GM12878 (cell line): ENCODE results near the gene KLHDC1. TPM values are rescaled to one million over a fixed set of nuclear protein-coding genes. Genes with fewer than 3 reads are reported as not detected.
"Not testable (repeated sequence)": the region's sequence is repeated elsewhere in the genome, so short reads cannot be mapped to it uniquely, and the experiment has no call there.

Experiments
- ATAC-seq: fragments of 200-7000 bp; cut with Tn5 transposase; 3 replicates; pipeline ENCODE4 v1.9.1; 2020; ENCODE audit warnings: mild to moderate bottlenecking, moderate library complexity
- BruUV-seq: library from RNA; stranded (reverse); fragments of 400-500 nt; replicated peaks from 2 replicates; lab custom pipeline; 2021; lab: Mats Ljungman, UMichigan
- CTCF ChIA-PET: fragments of 300-600 bp; sonication (Branson Sonifier 250); formaldehyde crosslinking; extraction: SDS; loops from one replicate; lab custom pipeline; 2021; ENCODE audit warnings: inconsistent platforms; lab: Yijun Ruan, JAX
- POLR2A ChIA-PET: fragments of 350-600 bp; formaldehyde crosslinking; extraction: SDS; loops from one replicate; lab custom pipeline; 2021; ENCODE audit warnings: inconsistent platforms; lab: Charles Lee
- RAD21 ChIA-PET: fragments of 300-600 bp; sonication (Branson Sonifier 250); formaldehyde crosslinking; loops from one replicate; lab custom pipeline; 2023; ENCODE audit warnings: antibody characterized with exemption; ENCODE audit not compliant: unreplicated experiment; lab: Charles Lee
- SMC1A ChIA-PET: fragments of 300-600 bp; sonication (Branson Sonifier 250); formaldehyde crosslinking; loops from one replicate; lab custom pipeline; 2023; ENCODE audit not compliant: unreplicated experiment, uncharacterized antibody; lab: Charles Lee
- DNase-seq: peaks from one replicate; pipeline ENCODE4 v3.0.0-alpha.2; 2011; ENCODE audit warnings: low read depth, low spot score
- FAIRE-seq: peaks from 3 replicates; lab custom pipeline; 2011; peaks lifted over from hg19 to GRCh38; lab: Jason Lieb, UNC
- H2AFZ ChIP-seq: 2 replicates; pipeline ENCODE4 v1.6.0; 2011; ENCODE audit warnings: low read depth, low read length, control low read depth; ENCODE audit not compliant: control insufficient read depth
- H3K27ac ChIP-seq: 2 replicates; pipeline ENCODE4 v1.5.1; 2011; ENCODE audit warnings: control low read depth; ENCODE audit not compliant: control insufficient read depth, insufficient read depth
- H3K27me3 ChIP-seq, 2 experiments: replicated peaks in 1 of 2; 2 replicates each; pipeline versions ENCODE4 v1.6.0 to v1.6.1; 2011; ENCODE audit warnings: low read length in 1 of 2; ENCODE audit not compliant: control insufficient read depth in 2 of 2, insufficient read depth in 2 of 2
- H3K36me3 ChIP-seq, 2 experiments: 2 replicates each; pipeline ENCODE4 v1.5.1; 2011; ENCODE audit warnings: low read length in 1 of 2; ENCODE audit not compliant: control insufficient read depth in 2 of 2, insufficient read depth in 2 of 2
- H3K4me1 ChIP-seq: 2 replicates; pipeline ENCODE4 v1.6.1; 2011; ENCODE audit warnings: mild to moderate bottlenecking, low read length, moderate library complexity, mixed read lengths; ENCODE audit not compliant: control insufficient read depth, insufficient read depth
- H3K4me2 ChIP-seq: 2 replicates; pipeline ENCODE4 v1.6.0; 2011; ENCODE audit warnings: control low read depth; ENCODE audit not compliant: control insufficient read depth, insufficient read depth
- H3K4me3 ChIP-seq: fragments of 200-600 bp; sonication (generic); 2 replicates; pipeline ENCODE4 v1.5.1; 2016
- H3K79me2 ChIP-seq: 2 replicates; pipeline ENCODE4 v1.6.0; 2011; ENCODE audit warnings: low read length; ENCODE audit not compliant: control insufficient read depth, insufficient read depth
- H3K9ac ChIP-seq: 2 replicates; pipeline ENCODE4 v1.8.0; 2011; ENCODE audit warnings: low read length, control low read depth, mixed read lengths; ENCODE audit not compliant: control insufficient read depth, insufficient read depth
- H3K9me3 ChIP-seq: replicated peaks from 3 replicates; pipeline ENCODE4 v1.5.1; 2011; ENCODE audit warnings: mild to moderate bottlenecking, low read length; ENCODE audit not compliant: control insufficient read depth, insufficient read depth
- H4K20me1 ChIP-seq: 2 replicates; pipeline ENCODE4 v1.6.0; 2011; ENCODE audit not compliant: control insufficient read depth, insufficient read depth
- ATF7 ChIP-seq: fragments of 450-650 bp; IDR thresholded peaks from 2 replicates; pipeline ENCODE4 v1.6.1; 2016; ENCODE audit warnings: low read depth, mild to moderate bottlenecking
- EP300 ChIP-seq, 2 experiments: fragments of 150-350 bp in 1 of 2; IDR thresholded peaks; 2 replicates each; pipeline ENCODE4 v1.6.1; 2011 to 2012; ENCODE audit warnings: low read depth in 2 of 2, low read length in 2 of 2, borderline replicate concordance in 1 of 2, improper control_type of control experiment in 1 of 2, inconsistent platforms in 1 of 2; ENCODE audit not compliant: control insufficient read depth in 1 of 2
- EZH2 ChIP-seq: IDR thresholded peaks from 2 replicates; pipeline ENCODE4 v1.6.1; 2012; ENCODE audit warnings: low read depth, mild to moderate bottlenecking, control low read depth, inconsistent platforms, low read length, borderline replicate concordance; ENCODE audit not compliant: control insufficient read depth
- IKZF1 ChIP-seq: fragments of 450-650 bp; conservative IDR thresholded peaks from 2 replicates; pipeline ENCODE4 v1.6.1; 2017; ENCODE audit warnings: antibody characterized with exemption, mild to moderate bottlenecking
- KLF5 ChIP-seq: fragments of 450-650 bp; IDR thresholded peaks from 2 replicates; pipeline ENCODE4 v1.6.1; 2014; ENCODE audit warnings: mild to moderate bottlenecking; ENCODE audit not compliant: partially characterized antibody
- TCF3 ChIP-seq: IDR thresholded peaks from 2 replicates; pipeline ENCODE4 v1.6.1; 2012; ENCODE audit warnings: low read depth, mild to moderate bottlenecking, low read length, borderline replicate concordance; ENCODE audit not compliant: insufficient read depth
- in situ Hi-C: fragments of 300-500 bp; cut with MboI; formaldehyde crosslinking; loops from 9 replicates; pipeline ENCODE4 v1.14.3; 2018; ENCODE audit warnings: mixed read lengths
- intact Hi-C: fragments of 100-400 bp; cut with micrococcal nuclease; formaldehyde crosslinking; loops from one replicate; pipeline ENCODE4 v1.14.2; 2022; ENCODE audit not compliant: unreplicated experiment
- polyA plus RNA-seq, 11 experiments: library from polyadenylated mRNA; depleted of rRNA in 4 of 11; unstranded in 6 of 11; stranded (reverse) in 5 of 11; fragments of >200 nt; fragmentation: Nextera tagmentation in 4 of 11; fragmentation: Illumina TruSeq in 1 of 11; extraction: Ambion mirVana in 4 of 11; extraction: Trizol in 1 of 11; gene quantifications; 1 replicate in 1 of 11; 2 replicates in 10 of 11; pipeline versions ENCODE4 v1.2.1 to v1.2.3, GENCODE V29; 2011 to 2016; ENCODE audit warnings: inconsistent platforms in 2 of 11, missing spikeins in 2 of 11, low read depth in 1 of 11
- total RNA-seq, 4 experiments: library from RNA; depleted of rRNA in 3 of 4; stranded (reverse); fragments of >200 nt in 3 of 4; fragmentation: Illumina TruSeq in 1 of 4; extraction: Trizol in 1 of 4; gene quantifications; 2 replicates each; pipeline versions ENCODE4 v1.2.1 to v1.2.3, GENCODE V29; 2013 to 2021

KLHDC1 gene
- total and polyA plus RNA-seq, 10 of the 15 experiments (the other 5 are each of a cell fraction or from before 2014, with no cell fraction given) = 0.22 to 0.98 (median 0.55) TPM

GRCh38 chr14:49745191-49745590, 52.3 kb downstream of the KLHDC1 start (continued):
- TF ChIP-seq TCF3 = no peak
- TF ChIP-seq IKZF1 = no peak
- no peak for TF ChIP-seq EP300 (IDR thresholded peaks at IDR 0.05; ENCODE audit: borderline replicate concordance in 1 of 2, control insufficient read depth in 1 of 2, low read depth in 2 of 2, low read length in 2 of 2)
- no peak for TF ChIP-seq EZH2
- no peak for TF ChIP-seq KLF5

GRCh38 chr14:49746476-49746875, 53.6 kb downstream of the KLHDC1 start:
- H3K4me2 ChIP-seq, ATAC-seq, BruUV-seq, CTCF ChIA-PET, FAIRE-seq, H3K4me3 ChIP-seq, H2AFZ ChIP-seq, in situ Hi-C loops, H3K9ac ChIP-seq, H4K20me1 ChIP-seq, DNase-seq, SMC1A ChIA-PET, POLR2A ChIA-PET, H3K27ac ChIP-seq, H3K27me3 ChIP-seq, intact Hi-C loops, H3K79me2 ChIP-seq, H3K4me1 ChIP-seq, RAD21 ChIA-PET, H3K36me3 ChIP-seq, H3K9me3 ChIP-seq: not testable (repeated sequence)
- 0 out of 2 replicates have a peak, but pooled peaks have one; percentile 18 for TF ChIP-seq ATF7
